Keratinocyte (primary cell): ENCODE results near the gene GGT5. TPM values are rescaled to one million over a fixed set of nuclear protein-coding genes. Genes with fewer than 3 reads are reported as not detected.
A peak's percentile ranks its signal among the peaks of the same experiment; 100 is the strongest.

Experiments
- DNase-seq: peaks from one replicate; pipeline ENCODE4 v3.0.0-alpha.2; 2011; ENCODE audit warnings: low read depth, missing footprints, low spot score
- FAIRE-seq: peaks from 2 replicates; lab custom pipeline; 2011; peaks lifted over from hg19 to GRCh38; lab: Jason Lieb, UNC
- H2AFZ ChIP-seq: 2 replicates; pipeline ENCODE4 v1.6.0; 2012; ENCODE audit warnings: low read length, control low read depth, inconsistent platforms; ENCODE audit not compliant: control insufficient read depth
- H3K27ac ChIP-seq: 2 replicates; pipeline ENCODE4 v1.5.1; 2011; ENCODE audit warnings: low read length; ENCODE audit not compliant: control insufficient read depth, insufficient read depth
- H3K27me3 ChIP-seq: 3 replicates; pipeline ENCODE4 v1.6.0; 2011; ENCODE audit warnings: low read length; ENCODE audit not compliant: control insufficient read depth, insufficient read depth; ENCODE audit errors: extremely low read depth
- H3K36me3 ChIP-seq, 2 experiments: 2 replicates in 1 of 2; 3 replicates in 1 of 2; pipeline ENCODE4 v1.5.1; 2011; ENCODE audit warnings: low read length in 2 of 2, mild to moderate bottlenecking in 1 of 2; ENCODE audit not compliant: control insufficient read depth in 2 of 2, insufficient read depth in 2 of 2; ENCODE audit errors: extremely low read depth in 1 of 2
- H3K4me1 ChIP-seq: 3 replicates; pipeline ENCODE4 v1.5.1; 2011; ENCODE audit warnings: low read length; ENCODE audit not compliant: control insufficient read depth, insufficient read depth; ENCODE audit errors: extremely low read depth
- H3K4me2 ChIP-seq: 3 replicates; pipeline ENCODE4 v1.6.0; 2011; ENCODE audit warnings: low read depth, low read length; ENCODE audit not compliant: control insufficient read depth, insufficient read depth; ENCODE audit errors: extremely low read depth
- H3K4me3 ChIP-seq, 3 experiments: fragments of 200-600 bp in 1 of 3; sonication (generic) in 1 of 3; 2 replicates in 2 of 3; 3 replicates in 1 of 3; pipeline ENCODE4 v1.5.1; 2011 to 2016; ENCODE audit warnings: low read length in 3 of 3, mild to moderate bottlenecking in 3 of 3, control low read depth in 2 of 3, inconsistent platforms in 1 of 3, low read depth in 1 of 3, mixed read lengths in 1 of 3, mixed run types in 1 of 3, moderate library complexity in 1 of 3; ENCODE audit not compliant: control insufficient read depth in 2 of 3, insufficient read depth in 2 of 3; ENCODE audit errors: extremely low read depth in 1 of 3
- H3K79me2 ChIP-seq: 2 replicates; pipeline ENCODE4 v1.6.0; 2012; ENCODE audit warnings: low read length; ENCODE audit not compliant: control insufficient read depth, insufficient read depth
- H3K9ac ChIP-seq: 3 replicates; pipeline ENCODE4 v1.6.0; 2011; ENCODE audit warnings: low read length; ENCODE audit not compliant: control insufficient read depth, insufficient read depth; ENCODE audit errors: extremely low read depth
- H3K9me1 ChIP-seq: 3 replicates; pipeline ENCODE4 v1.6.0; 2011; ENCODE audit warnings: low read length; ENCODE audit not compliant: control insufficient read depth, insufficient read depth; ENCODE audit errors: extremely low read depth
- H3K9me3 ChIP-seq: 2 replicates; pipeline ENCODE4 v1.5.1; 2012; ENCODE audit warnings: low read depth, low read length; ENCODE audit not compliant: control insufficient read depth
- H4K20me1 ChIP-seq: 3 replicates; pipeline ENCODE4 v1.6.0; 2011; ENCODE audit warnings: low read length; ENCODE audit not compliant: control insufficient read depth, insufficient read depth; ENCODE audit errors: extremely low read depth
- CTCF ChIP-seq, 3 experiments: IDR thresholded peaks in 1 of 3; conservative IDR thresholded peaks in 1 of 3; optimal IDR thresholded peaks in 1 of 3; 2 replicates in 2 of 3; 3 replicates in 1 of 3; pipeline versions ENCODE3 to v1.5.1; 2011; ENCODE audit warnings: low read length in 3 of 3, mild to moderate bottlenecking in 3 of 3, moderate library complexity in 2 of 3, control low read depth in 1 of 3, inconsistent platforms in 1 of 3; ENCODE audit not compliant: insufficient read depth in 2 of 3; ENCODE audit errors: extremely low read depth in 1 of 3
- EZH2 ChIP-seq: IDR thresholded peaks from one replicate; pipeline ENCODE4 v1.6.1; 2012; ENCODE audit warnings: inconsistent platforms, mild to moderate bottlenecking, low read length, moderate library complexity
- dilution Hi-C: fragments of 300-500 bp; cut with MboI; formaldehyde crosslinking; loops from one replicate; pipeline ENCODE4 v1.7.0; 2020; ENCODE audit warnings: low sequenced_read_pairs; ENCODE audit not compliant: extremely low pct_ligation_motif_present
- polyA plus RNA-seq, 5 experiments: library from polyadenylated mRNA; depleted of rRNA in 3 of 5; stranded (reverse) in 3 of 5; stranded (forward) in 1 of 5; unstranded in 1 of 5; fragments of >200 nt; gene quantifications; 1 replicate in 1 of 5; 2 replicates in 3 of 5; 3 replicates in 1 of 5; pipeline versions ENCODE4 v1.2.1 to v1.2.3, GENCODE V29; 2011 to 2012; ENCODE audit warnings: missing spikeins in 2 of 5, low read depth in 1 of 5, low replicate concordance in 1 of 5

Gene GGT5
- polyA plus RNA-seq, 1 donor (not counting 4 experiments of a cell fraction or from before 2014, with no cell fraction given), result not detected

- Histone ChIP-seq H3K4me2 (no peak overlapping the region), H3K4me3 (no peak overlapping the region), H3K79me2 (no peaks in the 10 kb centered on the region), H3K36me3 (peaks cover 0 to 4% of the 10 kb centered on the region in 2 experiments), H2AFZ (no peak overlapping the region), H4K20me1 (no peaks in the 10 kb centered on the region), H3K9ac (no peak overlapping the region), H3K9me3 (no peaks in the 10 kb centered on the region), H3K4me1 (no peaks in the 10 kb centered on the region), H3K9me1 (no peaks in the 10 kb centered on the region), H3K27ac (no peak overlapping the region), H3K27me3 (no peaks in the 10 kb centered on the region)
- no peak for FAIRE-seq
- TF ChIP-seq CTCF (optimal IDR thresholded peaks at IDR 0.05 in 1 of 3, IDR thresholded peaks at IDR 0.05 in 1 of 3, conservative IDR thresholded peaks at IDR 0.05 in 1 of 3; ENCODE audit: extremely low read depth in 1 of 3, insufficient read depth in 2 of 3, low read length in 3 of 3), result peak; percentile 10 to 48 (median 25)
- TF ChIP-seq EZH2, result no peak
- no peak for DNase-seq
- dilution Hi-C loops, result no loop called here
These were observed 66.1 kb downstream of the GGT5 start for GRCh38 chr22:24178502-24179440.

- DNase-seq, result no peak
- H2AFZ ChIP-seq, result no peak overlapping the region
- no peaks in the 10 kb centered on the region for H3K27me3 ChIP-seq
- no peaks in the 10 kb centered on the region for H3K79me2 ChIP-seq
- peaks cover 0 to 6% of the 10 kb centered on the region in 2 experiments for H3K36me3 ChIP-seq
- H3K9ac ChIP-seq, result no peak overlapping the region
- no peaks in the 10 kb centered on the region for H3K9me1 ChIP-seq
- H3K9me3 ChIP-seq, result no peaks in the 10 kb centered on the region
- H3K27ac ChIP-seq, result no peak overlapping the region
- H3K4me2 ChIP-seq, result no peak overlapping the region
- no peaks in the 10 kb centered on the region for H3K4me1 ChIP-seq
- no peaks in the 10 kb centered on the region for H4K20me1 ChIP-seq
- no peak overlapping the region for H3K4me3 ChIP-seq
- TF ChIP-seq CTCF (optimal IDR thresholded peaks at IDR 0.05 in 1 of 3, IDR thresholded peaks at IDR 0.05 in 1 of 3, conservative IDR thresholded peaks at IDR 0.05 in 1 of 3; ENCODE audit: extremely low read depth in 1 of 3, insufficient read depth in 2 of 3, low read length in 3 of 3), result no peak
- TF ChIP-seq EZH2, result no peak
- no peak for FAIRE-seq
- dilution Hi-C loops, result no loop called here
These were observed 66.9 kb downstream of the GGT5 start for GRCh38 chr22:24178021-24178431.
